ENCODE results near the gene MAP2K7. TPM values are rescaled to one million over a fixed set of nuclear protein-coding genes. Genes with fewer than 3 reads are reported as not detected.

MAP2K7 gene
- polyA plus RNA-seq, 1 donor (not counting 4 experiments of a cell fraction or from before 2014, with no cell fraction given), result 8.4 TPM

- peak within 1 kb of the TSS; percentile 22 for H3K4me2 ChIP-seq (ENCODE audit: control insufficient read depth, extremely low read depth, insufficient read depth, low read depth, low read length)
- H3K9ac ChIP-seq (ENCODE audit: control insufficient read depth, extremely low read depth, insufficient read depth, low read length), result no peak within 1 kb of the TSS
Measured at GRCh38 chr19:7874076-7874896, 29.4 kb upstream of the MAP2K7 start, which contains the start of gene PRR36. Gene PRR36, minus strand, starts transcription at chr19:7874390. Its CDS starts 701 bp downstream, at chr19:7873689.

GRCh38 chr19:7874897-7875273 is 28.8 kb upstream of the MAP2K7 start:
- Histone ChIP-seq H3K4me1 (ENCODE audit: control insufficient read depth, extremely low read depth, insufficient read depth, low read length) (peaks cover 13% of the 10 kb centered on the region), H3K36me3 (ENCODE audit: control insufficient read depth in 2 of 2, extremely low read depth in 1 of 2, insufficient read depth in 2 of 2, low read length in 2 of 2) (no peaks in the 10 kb centered on the region), H3K4me3 (ENCODE audit: control insufficient read depth in 2 of 3, extremely low read depth in 1 of 3, insufficient read depth in 2 of 3, low read depth in 1 of 3, low read length in 3 of 3) (no peak overlapping the region), H3K27me3 (ENCODE audit: control insufficient read depth, extremely low read depth, insufficient read depth, low read length) (peaks cover 38% of the 10 kb centered on the region), H3K79me2 (ENCODE audit: control insufficient read depth, insufficient read depth, low read length) (no peaks in the 10 kb centered on the region), H3K27ac (ENCODE audit: control insufficient read depth, insufficient read depth, low read length) (no peak overlapping the region), H3K4me2 (ENCODE audit: control insufficient read depth, extremely low read depth, insufficient read depth, low read depth, low read length) (no peak overlapping the region), H3K9ac (ENCODE audit: control insufficient read depth, extremely low read depth, insufficient read depth, low read length) (no peak overlapping the region), H3K9me3 (ENCODE audit: control insufficient read depth, low read depth, low read length) (no peaks in the 10 kb centered on the region), H4K20me1 (ENCODE audit: control insufficient read depth, extremely low read depth, insufficient read depth, low read length) (peaks cover 2% of the 10 kb centered on the region), H3K9me1 (ENCODE audit: control insufficient read depth, extremely low read depth, insufficient read depth, low read length) (no peaks in the 10 kb centered on the region), H2AFZ (ENCODE audit: control insufficient read depth, low read length) (no peak overlapping the region)
- dilution Hi-C loops (cut with MboI; ENCODE audit: extremely low pct_ligation_motif_present, low sequenced_read_pairs), result no loop called here
- FAIRE-seq (no peak), DNase-seq (ENCODE audit: low read depth, low spot score) (no peak)
- TF ChIP-seq EZH2 (IDR thresholded peaks at IDR 0.05; ENCODE audit: low read length) (no peak), CTCF (optimal IDR thresholded peaks at IDR 0.05 in 1 of 3, IDR thresholded peaks at IDR 0.05 in 1 of 3, conservative IDR thresholded peaks at IDR 0.05 in 1 of 3; ENCODE audit: extremely low read depth in 1 of 3, insufficient read depth in 2 of 3, low read length in 3 of 3) (no peak)

More at GRCh38 chr19:7874076-7874896, 29.4 kb upstream of the MAP2K7 start, which contains the start of gene PRR36:
- TF ChIP-seq CTCF (optimal IDR thresholded peaks at IDR 0.05 in 1 of 3, IDR thresholded peaks at IDR 0.05 in 1 of 3, conservative IDR thresholded peaks at IDR 0.05 in 1 of 3; ENCODE audit: extremely low read depth in 1 of 3, insufficient read depth in 2 of 3, low read length in 3 of 3), result no peak
- TF ChIP-seq EZH2 (IDR thresholded peaks at IDR 0.05; ENCODE audit: low read length), result peak; percentile 61
- no peak within 1 kb of the TSS for H2AFZ ChIP-seq (ENCODE audit: control insufficient read depth, low read length)
- dilution Hi-C loops (cut with MboI; ENCODE audit: extremely low pct_ligation_motif_present, low sequenced_read_pairs), result no loop called here
- H3K9me1 ChIP-seq (ENCODE audit: control insufficient read depth, extremely low read depth, insufficient read depth, low read length), result no peaks in the 10 kb centered on the region
- H4K20me1 ChIP-seq (ENCODE audit: control insufficient read depth, extremely low read depth, insufficient read depth, low read length), result peaks cover 2% of the 10 kb centered on the region
- H3K4me1 ChIP-seq (ENCODE audit: control insufficient read depth, extremely low read depth, insufficient read depth, low read length), result peaks cover 13% of the 10 kb centered on the region
- H3K36me3 ChIP-seq (ENCODE audit: control insufficient read depth in 2 of 2, extremely low read depth in 1 of 2, insufficient read depth in 2 of 2, low read length in 2 of 2), result no peaks in the 10 kb centered on the region
- H3K27ac ChIP-seq (ENCODE audit: control insufficient read depth, insufficient read depth, low read length), result no peak within 1 kb of the TSS
- H3K9me3 ChIP-seq (ENCODE audit: control insufficient read depth, low read depth, low read length), result no peaks in the 10 kb centered on the region
- peaks cover 38% of the 10 kb centered on the region for H3K27me3 ChIP-seq (ENCODE audit: control insufficient read depth, extremely low read depth, insufficient read depth, low read length)
- DNase-seq (ENCODE audit: low read depth, low spot score), result no peak
- H3K4me3 ChIP-seq (ENCODE audit: control insufficient read depth in 2 of 3, extremely low read depth in 1 of 3, insufficient read depth in 2 of 3, low read depth in 1 of 3, low read length in 3 of 3), result no peak within 1 kb of the TSS
- H3K79me2 ChIP-seq (ENCODE audit: control insufficient read depth, insufficient read depth, low read length), result no peaks in the 10 kb centered on the region
- no peak for FAIRE-seq
